Measurements from ENCODE around the gene GRID2. TPM values are rescaled to one million over a fixed set of nuclear protein-coding genes. Genes with fewer than 3 reads are reported as not detected.

GRID2 gene
- polyA plus RNA-seq, 1 of the 3 experiments (the other 2 are of a cell fraction) = not detected

DNA sequence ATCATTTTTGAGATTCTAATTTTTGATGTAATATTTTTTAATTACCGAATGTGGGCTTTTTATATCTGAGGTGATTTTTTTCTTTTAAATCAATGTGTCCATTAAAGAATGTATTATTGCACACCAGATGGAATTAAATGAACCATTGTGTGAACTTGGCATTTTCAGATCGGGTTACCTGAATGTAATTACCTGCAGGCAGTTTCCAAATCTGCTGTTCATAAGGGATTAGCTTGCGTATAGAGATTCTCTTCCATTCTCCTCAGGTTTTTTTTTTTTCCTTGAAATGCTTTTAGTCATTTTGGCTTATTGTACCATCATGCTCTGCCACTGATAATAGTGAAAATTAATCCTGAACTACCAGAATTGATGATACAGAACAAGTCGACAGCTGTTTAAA, 1013.3 kb downstream of the GRID2 start:
- H3K9me3 ChIP-seq = no peaks in the 10 kb centered on the region
- H3K36me3 ChIP-seq (replicated peaks in 1 of 2; ENCODE audit: control insufficient read depth in 1 of 2, insufficient read depth in 2 of 2, low read length in 1 of 2) = no peaks in the 10 kb centered on the region
- no peak overlapping the region for H2AFZ ChIP-seq (ENCODE audit: low read depth)
- no peak overlapping the region for H3K4me2 ChIP-seq
- no peaks in the 10 kb centered on the region; a peak in 1 of 4 replicates for H3K4me1 ChIP-seq (ENCODE audit: control insufficient read depth in 1 of 2, insufficient read depth in 2 of 2, low read depth in 1 of 2, low read length in 1 of 2)
- TF ChIP-seq, protein P1, sequence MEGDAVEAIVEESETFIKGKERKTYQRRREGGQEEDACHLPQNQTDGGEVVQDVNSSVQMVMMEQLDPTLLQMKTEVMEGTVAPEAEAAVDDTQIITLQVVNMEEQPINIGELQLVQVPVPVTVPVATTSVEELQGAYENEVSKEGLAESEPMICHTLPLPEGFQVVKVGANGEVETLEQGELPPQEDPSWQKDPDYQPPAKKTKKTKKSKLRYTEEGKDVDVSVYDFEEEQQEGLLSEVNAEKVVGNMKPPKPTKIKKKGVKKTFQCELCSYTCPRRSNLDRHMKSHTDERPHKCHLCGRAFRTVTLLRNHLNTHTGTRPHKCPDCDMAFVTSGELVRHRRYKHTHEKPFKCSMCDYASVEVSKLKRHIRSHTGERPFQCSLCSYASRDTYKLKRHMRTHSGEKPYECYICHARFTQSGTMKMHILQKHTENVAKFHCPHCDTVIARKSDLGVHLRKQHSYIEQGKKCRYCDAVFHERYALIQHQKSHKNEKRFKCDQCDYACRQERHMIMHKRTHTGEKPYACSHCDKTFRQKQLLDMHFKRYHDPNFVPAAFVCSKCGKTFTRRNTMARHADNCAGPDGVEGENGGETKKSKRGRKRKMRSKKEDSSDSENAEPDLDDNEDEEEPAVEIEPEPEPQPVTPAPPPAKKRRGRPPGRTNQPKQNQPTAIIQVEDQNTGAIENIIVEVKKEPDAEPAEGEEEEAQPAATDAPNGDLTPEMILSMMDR (IDR thresholded peaks at IDR 0.05) = no peak
- TF ChIP-seq FOXM1 (IDR thresholded peaks at IDR 0.05; ENCODE audit: low read depth) = no peak
- no peak for TF ChIP-seq MXI1 (IDR thresholded peaks at IDR 0.05; ENCODE audit: low read depth, low read length)
- TF ChIP-seq EZH2phosphoT487 (IDR thresholded peaks at IDR 0.05; ENCODE audit: borderline replicate concordance, low read depth) = no peak
- no peak for TF ChIP-seq NRF1 (IDR thresholded peaks at IDR 0.05; ENCODE audit: low read depth, low read length)
- TF ChIP-seq, protein P2, sequence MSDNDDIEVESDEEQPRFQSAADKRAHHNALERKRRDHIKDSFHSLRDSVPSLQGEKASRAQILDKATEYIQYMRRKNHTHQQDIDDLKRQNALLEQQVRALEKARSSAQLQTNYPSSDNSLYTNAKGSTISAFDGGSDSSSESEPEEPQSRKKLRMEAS (IDR thresholded peaks at IDR 0.05; ENCODE audit: low read depth) = no peak
- no peak for TF ChIP-seq CHD2 (IDR thresholded peaks at IDR 0.05; ENCODE audit: low read length, partially characterized antibody)
- no peak for TF ChIP-seq MEF2A (IDR thresholded peaks at IDR 0.05; ENCODE audit: borderline replicate concordance, low read depth)
- no peak for TF ChIP-seq RAD21 (IDR thresholded peaks at IDR 0.05; ENCODE audit: low read length)
- no peak for DNase-seq
- H3K9me2 ChIP-seq = no peaks in the 10 kb centered on the region
- H3K27ac ChIP-seq (ENCODE audit: low read depth in 2 of 2, low read length in 1 of 2) = no peak overlapping the region
- no peaks in the 10 kb centered on the region for H4K20me1 ChIP-seq (ENCODE audit: insufficient read depth)
- no peaks in the 10 kb centered on the region for H3K27me3 ChIP-seq (ENCODE audit: insufficient read depth)
- H3K4me3 ChIP-seq (ENCODE audit: low read depth in 2 of 2, low read length in 1 of 2) = no peak overlapping the region
- no peak overlapping the region for H3K9ac ChIP-seq
- ChIA-PET POLR2A (no interaction called here), CTCF (no interaction called here)
- WGBS (ENCODE audit: low lambda C conversion rate) = 77% methylated on average over 4 of the region's 4 CpGs
- H3K79me2 ChIP-seq (ENCODE audit: insufficient read depth) = no peaks in the 10 kb centered on the region
- no peaks in the 10 kb centered on the region for H3F3A ChIP-seq (replicated peaks; ENCODE audit: insufficient read depth)

DNA sequence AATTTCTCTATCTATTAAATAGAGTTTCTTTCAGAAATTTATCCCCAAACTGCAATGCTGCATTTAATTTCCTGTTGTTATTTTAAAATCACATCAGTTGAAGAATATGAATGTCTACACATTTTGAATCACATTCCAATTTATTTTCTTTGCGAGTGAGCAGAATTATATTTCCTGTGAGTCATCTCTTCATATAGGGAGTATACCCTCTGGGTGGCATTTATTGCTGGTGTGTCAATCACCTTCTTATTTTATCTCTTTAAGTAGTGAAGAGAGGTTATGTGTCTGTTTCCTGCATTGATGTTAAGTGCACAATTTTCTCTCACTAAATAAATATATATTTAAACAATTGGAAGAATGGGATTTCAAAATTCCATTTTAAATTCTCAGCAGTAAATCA, 1013.8 kb downstream of the GRID2 start:
- no peak for TF ChIP-seq GATA2 (CRISPR knock-in tag; IDR thresholded peaks at IDR 0.05)
- no peak overlapping the region for H3K4me3 ChIP-seq (ENCODE audit: low read depth in 2 of 2, low read length in 1 of 2)
- DNase-seq = no peak
- no peaks in the 10 kb centered on the region; a peak in 1 of 4 replicates for H3K4me1 ChIP-seq (ENCODE audit: control insufficient read depth in 1 of 2, insufficient read depth in 2 of 2, low read depth in 1 of 2, low read length in 1 of 2)
- ChIA-PET CTCF (no interaction called here), POLR2A (no interaction called here)
- H3F3A ChIP-seq (replicated peaks; ENCODE audit: insufficient read depth) = no peaks in the 10 kb centered on the region
- H3K9me3 ChIP-seq = no peaks in the 10 kb centered on the region
- no peak overlapping the region; the same call in 1 of the 2 replicates for H3K4me2 ChIP-seq
- no peak overlapping the region for H3K27ac ChIP-seq (ENCODE audit: low read depth in 2 of 2, low read length in 1 of 2)
- no peaks in the 10 kb centered on the region for H3K27me3 ChIP-seq (ENCODE audit: insufficient read depth)
- no peaks in the 10 kb centered on the region for H4K20me1 ChIP-seq (ENCODE audit: insufficient read depth)
- no peaks in the 10 kb centered on the region for H3K79me2 ChIP-seq (ENCODE audit: insufficient read depth)
- no peaks in the 10 kb centered on the region for H3K9me2 ChIP-seq
- no peak overlapping the region for H3K9ac ChIP-seq
- WGBS (ENCODE audit: low lambda C conversion rate) = 16% methylated on average over 1 of the region's 1 CpG
- no peak overlapping the region for H2AFZ ChIP-seq (ENCODE audit: low read depth)
- no peaks in the 10 kb centered on the region for H3K36me3 ChIP-seq (replicated peaks in 1 of 2; ENCODE audit: control insufficient read depth in 1 of 2, insufficient read depth in 2 of 2, low read length in 1 of 2)

DNA sequence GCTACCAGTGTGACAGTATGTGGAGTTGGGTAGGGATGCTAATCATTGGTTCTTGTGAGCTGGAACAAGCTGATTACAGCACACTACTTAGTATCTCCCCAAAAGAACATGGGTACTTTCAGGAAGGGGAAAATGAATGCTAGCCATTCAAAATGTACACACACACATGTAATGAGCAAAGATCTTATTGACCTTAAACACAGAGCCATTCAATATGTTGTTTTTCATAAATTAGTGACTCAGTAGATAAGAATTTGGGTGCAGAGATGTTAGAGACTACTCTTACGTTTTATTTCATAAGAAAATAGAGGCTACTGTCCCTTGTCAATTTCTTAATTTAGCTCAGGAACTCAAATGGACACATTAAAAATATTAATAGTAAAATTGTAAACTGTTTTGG, 1015.3 kb downstream of the GRID2 start:
- Histone ChIP-seq H3K4me2 (no peak overlapping the region), H3K4me1 (ENCODE audit: control insufficient read depth in 1 of 2, insufficient read depth in 2 of 2, low read depth in 1 of 2, low read length in 1 of 2) (no peaks in the 10 kb centered on the region; a peak in 1 of 4 replicates), H3K36me3 (replicated peaks in 1 of 2; ENCODE audit: control insufficient read depth in 1 of 2, insufficient read depth in 2 of 2, low read length in 1 of 2) (no peaks in the 10 kb centered on the region), H3K9me2 (no peaks in the 10 kb centered on the region), H2AFZ (ENCODE audit: low read depth) (no peak overlapping the region), H4K20me1 (ENCODE audit: insufficient read depth) (no peaks in the 10 kb centered on the region), H3K9me3 (no peaks in the 10 kb centered on the region), H3K9ac (no peak overlapping the region), H3K27ac (ENCODE audit: low read depth in 2 of 2, low read length in 1 of 2) (no peak overlapping the region), H3F3A (replicated peaks; ENCODE audit: insufficient read depth) (no peaks in the 10 kb centered on the region), H3K79me2 (ENCODE audit: insufficient read depth) (no peaks in the 10 kb centered on the region), H3K27me3 (ENCODE audit: insufficient read depth) (no peaks in the 10 kb centered on the region), H3K4me3 (ENCODE audit: low read depth in 2 of 2, low read length in 1 of 2) (no peak overlapping the region)
- ChIA-PET CTCF (no interaction called here), POLR2A (no interaction called here)
- DNase-seq = no peak
- WGBS (ENCODE audit: low lambda C conversion rate) = 46% methylated on average over 1 of the region's 1 CpG
- TF ChIP-seq GABPA (IDR thresholded peaks at IDR 0.05; ENCODE audit: low read depth) = no peak
- TF ChIP-seq ELF1 (IDR thresholded peaks at IDR 0.05) = no peak
- no peak for TF ChIP-seq GATA2 (CRISPR knock-in tag; IDR thresholded peaks at IDR 0.05)
- TF ChIP-seq FOSL2 (IDR thresholded peaks at IDR 0.05; ENCODE audit: borderline replicate concordance, low read depth) = no peak
- TF ChIP-seq EZH2phosphoT487 (IDR thresholded peaks at IDR 0.05; ENCODE audit: borderline replicate concordance, low read depth) = no peak
- TF ChIP-seq CHD2 (IDR thresholded peaks at IDR 0.05; ENCODE audit: low read length, partially characterized antibody) = no peak
- TF ChIP-seq, protein P3, sequence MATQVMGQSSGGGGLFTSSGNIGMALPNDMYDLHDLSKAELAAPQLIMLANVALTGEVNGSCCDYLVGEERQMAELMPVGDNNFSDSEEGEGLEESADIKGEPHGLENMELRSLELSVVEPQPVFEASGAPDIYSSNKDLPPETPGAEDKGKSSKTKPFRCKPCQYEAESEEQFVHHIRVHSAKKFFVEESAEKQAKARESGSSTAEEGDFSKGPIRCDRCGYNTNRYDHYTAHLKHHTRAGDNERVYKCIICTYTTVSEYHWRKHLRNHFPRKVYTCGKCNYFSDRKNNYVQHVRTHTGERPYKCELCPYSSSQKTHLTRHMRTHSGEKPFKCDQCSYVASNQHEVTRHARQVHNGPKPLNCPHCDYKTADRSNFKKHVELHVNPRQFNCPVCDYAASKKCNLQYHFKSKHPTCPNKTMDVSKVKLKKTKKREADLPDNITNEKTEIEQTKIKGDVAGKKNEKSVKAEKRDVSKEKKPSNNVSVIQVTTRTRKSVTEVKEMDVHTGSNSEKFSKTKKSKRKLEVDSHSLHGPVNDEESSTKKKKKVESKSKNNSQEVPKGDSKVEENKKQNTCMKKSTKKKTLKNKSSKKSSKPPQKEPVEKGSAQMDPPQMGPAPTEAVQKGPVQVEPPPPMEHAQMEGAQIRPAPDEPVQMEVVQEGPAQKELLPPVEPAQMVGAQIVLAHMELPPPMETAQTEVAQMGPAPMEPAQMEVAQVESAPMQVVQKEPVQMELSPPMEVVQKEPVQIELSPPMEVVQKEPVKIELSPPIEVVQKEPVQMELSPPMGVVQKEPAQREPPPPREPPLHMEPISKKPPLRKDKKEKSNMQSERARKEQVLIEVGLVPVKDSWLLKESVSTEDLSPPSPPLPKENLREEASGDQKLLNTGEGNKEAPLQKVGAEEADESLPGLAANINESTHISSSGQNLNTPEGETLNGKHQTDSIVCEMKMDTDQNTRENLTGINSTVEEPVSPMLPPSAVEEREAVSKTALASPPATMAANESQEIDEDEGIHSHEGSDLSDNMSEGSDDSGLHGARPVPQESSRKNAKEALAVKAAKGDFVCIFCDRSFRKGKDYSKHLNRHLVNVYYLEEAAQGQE (IDR thresholded peaks at IDR 0.05; ENCODE audit: low read depth, low read length) = no peak
- TF ChIP-seq, protein P4, sequence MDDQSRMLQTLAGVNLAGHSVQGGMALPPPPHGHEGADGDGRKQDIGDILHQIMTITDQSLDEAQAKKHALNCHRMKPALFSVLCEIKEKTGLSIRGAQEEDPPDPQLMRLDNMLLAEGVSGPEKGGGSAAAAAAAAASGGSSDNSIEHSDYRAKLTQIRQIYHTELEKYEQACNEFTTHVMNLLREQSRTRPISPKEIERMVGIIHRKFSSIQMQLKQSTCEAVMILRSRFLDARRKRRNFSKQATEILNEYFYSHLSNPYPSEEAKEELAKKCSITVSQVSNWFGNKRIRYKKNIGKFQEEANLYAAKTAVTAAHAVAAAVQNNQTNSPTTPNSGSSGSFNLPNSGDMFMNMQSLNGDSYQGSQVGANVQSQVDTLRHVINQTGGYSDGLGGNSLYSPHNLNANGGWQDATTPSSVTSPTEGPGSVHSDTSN (IDR thresholded peaks at IDR 0.05) = no peak

Data from SK-N-SH (cell line).